IPS-18a (cell line): ENCODE measurements around the gene WDTC1.
"Not testable (repeated sequence)": the region's sequence is repeated elsewhere in the genome, so short reads cannot be mapped to it uniquely, and the experiment has no call there.

Experiments used
- H3K27ac ChIP-seq: one replicate; pipeline ENCODE4 v1.5.1; 2013; ENCODE audit warnings: low read length
- H3K27me3 ChIP-seq: one replicate; pipeline ENCODE4 v1.6.1; 2013; ENCODE audit warnings: mild to moderate bottlenecking, low read length; ENCODE audit not compliant: control insufficient read depth, insufficient read depth
- H3K36me3 ChIP-seq: one replicate; pipeline ENCODE4 v1.6.1; 2013; ENCODE audit warnings: low read depth, low read length; ENCODE audit not compliant: control insufficient read depth
- H3K4me1 ChIP-seq: one replicate; pipeline ENCODE4 v1.6.1; 2013; ENCODE audit warnings: low read depth, low read length; ENCODE audit not compliant: control insufficient read depth
- H3K4me3 ChIP-seq: one replicate; pipeline ENCODE4 v1.5.1; 2013; ENCODE audit warnings: low read length
- H3K9ac ChIP-seq: one replicate; pipeline ENCODE4 v1.6.1; 2013; ENCODE audit warnings: mild to moderate bottlenecking, low read length, moderate library complexity
- H3K9me3 ChIP-seq: one replicate; pipeline ENCODE4 v1.6.1; 2013; ENCODE audit warnings: low read depth, low read length; ENCODE audit not compliant: control insufficient read depth

Gene WDTC1

DNA sequence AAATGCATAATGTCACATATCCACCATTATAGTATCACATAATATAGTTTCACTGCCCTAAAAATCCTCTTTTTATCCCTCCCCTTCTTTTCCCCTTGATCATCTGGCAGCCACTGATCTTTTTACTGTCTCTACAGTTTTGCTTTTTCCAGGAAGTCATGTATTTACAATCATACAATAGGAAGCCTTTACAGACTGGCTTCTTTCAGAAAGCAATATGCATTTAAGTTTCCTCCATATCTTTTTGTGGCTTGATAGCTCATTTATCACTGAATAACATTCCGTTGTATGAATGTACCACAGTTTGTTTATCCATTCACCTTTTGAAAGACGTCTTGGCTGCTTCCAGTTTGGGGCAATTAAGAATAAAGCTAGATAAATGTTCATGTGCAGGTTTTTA lies 14.3 kb upstream of the WDTC1 start:
- no peaks in the 10 kb centered on the region for H3K4me1 ChIP-seq
- no peaks in the 10 kb centered on the region for H3K27me3 ChIP-seq
- H3K9ac ChIP-seq, result no peak overlapping the region
- no peaks in the 10 kb centered on the region for H3K36me3 ChIP-seq
- no peak overlapping the region for H3K27ac ChIP-seq
- H3K9me3 ChIP-seq, result no peaks in the 10 kb centered on the region
- H3K4me3 ChIP-seq, result no peak overlapping the region

DNA sequence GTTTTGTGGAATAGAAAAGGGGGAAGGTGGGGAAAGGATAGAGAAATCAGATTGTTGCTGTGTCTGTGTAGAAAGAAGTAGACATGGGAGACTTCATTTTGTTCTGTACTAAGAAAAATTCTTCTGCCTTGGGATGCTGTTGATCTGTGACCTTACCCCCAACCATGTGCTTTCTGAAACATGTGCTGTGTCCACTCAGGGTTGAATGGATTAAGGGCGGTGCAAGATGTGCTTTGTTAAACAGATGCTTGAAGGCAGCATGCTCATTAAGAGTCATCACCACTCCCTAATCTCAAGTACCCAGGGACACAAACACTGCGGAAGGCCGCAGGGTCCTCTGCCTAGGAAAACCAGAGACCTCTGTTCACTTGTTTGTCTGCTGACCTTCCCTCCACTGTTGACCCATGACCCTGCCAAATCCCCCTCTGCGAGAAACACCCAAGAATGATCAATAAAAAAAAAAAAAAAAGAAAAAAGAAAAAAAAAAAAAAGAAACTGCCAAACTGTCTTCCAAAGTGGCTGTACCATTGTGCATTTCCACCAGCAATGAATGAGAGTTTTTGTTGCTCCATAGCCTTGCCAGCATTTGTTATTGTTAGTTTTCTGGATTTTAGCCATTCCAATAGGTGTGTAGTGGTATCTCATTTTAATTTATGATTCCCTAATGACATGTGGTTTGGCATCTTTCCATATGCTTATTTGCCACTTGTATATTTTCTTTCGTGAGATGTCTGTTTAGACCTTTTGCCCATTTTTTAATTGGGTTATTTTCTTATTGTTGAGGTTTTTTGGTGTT lies 13.5 kb upstream of the WDTC1 start:
- not testable (repeated sequence) for H3K9ac ChIP-seq

DNA sequence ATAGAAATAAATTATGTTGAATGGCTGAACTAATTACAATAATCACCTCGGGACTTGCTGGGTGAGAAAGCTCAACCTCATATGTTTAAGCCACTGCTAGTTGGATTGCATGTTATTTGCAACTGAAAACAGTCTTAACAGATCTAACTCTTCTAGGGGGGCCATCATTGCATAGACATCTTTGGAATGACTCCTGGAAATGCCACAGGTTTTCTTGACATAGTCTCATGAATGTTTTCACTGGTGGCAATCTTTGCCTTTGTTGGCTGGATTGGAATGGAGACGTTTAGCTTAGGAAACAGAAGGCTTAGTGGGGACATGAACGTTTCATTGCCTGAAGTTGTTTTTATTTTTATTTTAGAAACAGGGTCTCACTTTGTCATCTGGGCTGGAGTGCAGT lies 8.8 kb upstream of the WDTC1 start:
- H3K27ac ChIP-seq, result no peak overlapping the region
- H3K9me3 ChIP-seq, result no peaks in the 10 kb centered on the region
- no peaks in the 10 kb centered on the region for H3K27me3 ChIP-seq
- no peaks in the 10 kb centered on the region for H3K4me1 ChIP-seq
- no peak overlapping the region for H3K4me3 ChIP-seq
- no peak overlapping the region for H3K9ac ChIP-seq
- H3K36me3 ChIP-seq, result no peaks in the 10 kb centered on the region

More for the DNA sequence above, 13.5 kb upstream of the WDTC1 start:
- H3K27ac ChIP-seq, H3K9me3 ChIP-seq, H3K36me3 ChIP-seq, H3K4me3 ChIP-seq, H3K27me3 ChIP-seq, H3K4me1 ChIP-seq: not testable (repeated sequence)

DNA sequence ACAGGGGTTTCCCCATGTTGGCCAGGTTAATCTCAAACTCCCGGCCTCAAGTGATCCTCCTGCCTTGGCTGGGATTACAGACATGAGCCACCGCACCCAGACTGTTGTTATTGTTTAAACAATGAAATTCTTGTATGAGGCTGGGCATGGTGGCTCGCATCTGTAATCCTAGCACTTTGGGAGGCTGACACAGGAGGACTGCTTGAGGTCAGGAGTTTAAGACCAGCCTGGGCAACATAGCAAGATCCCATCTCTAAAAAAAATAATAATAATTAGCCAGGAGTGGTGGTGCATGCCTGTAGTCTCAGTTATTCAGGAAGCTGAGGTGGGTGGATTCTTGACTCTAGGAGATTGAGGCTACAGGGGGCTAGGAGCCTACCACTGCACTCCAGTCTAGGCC lies 6.7 kb upstream of the WDTC1 start:
- Histone ChIP-seq H3K4me1 (no peaks in the 10 kb centered on the region), H3K9me3 (no peaks in the 10 kb centered on the region), H3K36me3 (no peaks in the 10 kb centered on the region), H3K27me3 (no peaks in the 10 kb centered on the region), H3K27ac (no peak overlapping the region), H3K9ac (no peak overlapping the region), H3K4me3 (no peak overlapping the region)

DNA sequence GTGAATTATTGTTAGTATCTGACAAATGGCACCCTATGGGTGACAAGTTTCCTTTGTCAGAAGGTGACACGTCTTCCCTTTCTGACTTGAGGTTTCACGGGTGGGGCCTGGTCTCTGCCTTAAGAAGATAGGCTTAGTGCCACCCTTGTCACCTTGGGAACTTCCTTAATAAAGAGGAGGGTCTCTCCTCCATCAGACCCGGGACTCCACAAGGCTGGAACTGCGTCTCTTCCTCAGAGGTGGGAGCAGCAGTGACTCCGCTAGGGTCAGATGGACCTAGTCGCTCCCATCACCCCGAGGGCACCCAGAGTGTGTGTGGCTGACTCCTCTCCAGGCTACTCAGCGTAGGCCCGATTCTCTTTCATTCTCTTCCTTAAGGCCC lies 774 bp upstream of the WDTC1 start:
- peaks cover 6% of the 10 kb centered on the region for H3K27me3 ChIP-seq

DNA sequence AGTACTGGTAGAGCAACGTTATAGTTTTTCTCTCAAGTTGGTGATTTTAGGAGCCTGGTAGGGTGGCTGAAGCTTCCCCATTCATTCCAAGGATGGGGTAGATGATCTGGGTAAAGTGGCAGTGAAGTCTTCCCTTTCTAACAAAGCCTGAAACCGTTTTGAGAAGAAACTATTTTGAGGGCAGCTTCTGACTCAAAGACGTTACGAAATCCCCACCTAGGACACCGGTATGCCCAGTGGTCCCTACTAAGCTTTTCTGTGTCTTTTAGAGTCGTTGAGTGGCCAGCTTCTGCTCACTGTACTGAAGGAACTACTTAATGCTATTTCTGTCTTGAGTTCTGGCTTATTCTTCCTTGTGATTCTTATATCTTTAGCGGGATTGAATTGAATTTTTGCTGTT lies 1.4 kb downstream of the WDTC1 start:
- Histone ChIP-seq H3K4me3 (peak overlapping the region; percentile 75), H3K27me3 (peaks cover 6% of the 10 kb centered on the region), H3K27ac (no peak overlapping the region), H3K9me3 (no peaks in the 10 kb centered on the region), H3K4me1 (peaks cover 12% of the 10 kb centered on the region), H3K9ac (no peak overlapping the region), H3K36me3 (no peaks in the 10 kb centered on the region)

More for the DNA sequence above, 774 bp upstream of the WDTC1 start:
- no peaks in the 10 kb centered on the region for H3K9me3 ChIP-seq
- H3K4me1 ChIP-seq, result peaks cover 12% of the 10 kb centered on the region
- H3K9ac ChIP-seq, result no peak overlapping the region
- no peaks in the 10 kb centered on the region for H3K36me3 ChIP-seq
- peak overlapping the region; percentile 54 for H3K4me3 ChIP-seq
- H3K27ac ChIP-seq, result no peak overlapping the region

DNA sequence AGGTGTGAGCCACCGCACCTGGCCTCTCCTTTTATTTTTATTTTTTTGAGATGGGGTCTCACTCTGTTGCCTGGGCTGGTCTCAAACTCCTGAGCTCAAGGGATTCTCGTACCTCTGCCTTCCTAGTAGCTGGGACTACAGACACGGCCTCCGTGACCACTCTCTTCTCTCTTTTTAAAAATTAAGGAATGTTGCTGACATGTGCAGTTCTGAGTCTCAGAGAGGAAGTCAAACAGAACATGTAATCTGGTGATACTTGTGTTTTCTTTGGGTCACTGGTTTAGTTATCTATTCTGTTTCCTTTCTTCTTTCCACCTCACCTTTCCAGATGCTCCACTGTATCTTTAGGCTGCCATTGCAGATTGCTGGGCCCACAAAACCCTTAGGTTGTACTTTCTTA lies 2.7 kb downstream of the WDTC1 start:
- H3K27me3 ChIP-seq, result peaks cover 6% of the 10 kb centered on the region
- no peak overlapping the region for H3K27ac ChIP-seq
- H3K36me3 ChIP-seq, result no peaks in the 10 kb centered on the region
- H3K4me3 ChIP-seq, result no peak overlapping the region
- no peak overlapping the region for H3K9ac ChIP-seq
- peaks cover 12% of the 10 kb centered on the region for H3K4me1 ChIP-seq
- H3K9me3 ChIP-seq, result no peaks in the 10 kb centered on the region

DNA sequence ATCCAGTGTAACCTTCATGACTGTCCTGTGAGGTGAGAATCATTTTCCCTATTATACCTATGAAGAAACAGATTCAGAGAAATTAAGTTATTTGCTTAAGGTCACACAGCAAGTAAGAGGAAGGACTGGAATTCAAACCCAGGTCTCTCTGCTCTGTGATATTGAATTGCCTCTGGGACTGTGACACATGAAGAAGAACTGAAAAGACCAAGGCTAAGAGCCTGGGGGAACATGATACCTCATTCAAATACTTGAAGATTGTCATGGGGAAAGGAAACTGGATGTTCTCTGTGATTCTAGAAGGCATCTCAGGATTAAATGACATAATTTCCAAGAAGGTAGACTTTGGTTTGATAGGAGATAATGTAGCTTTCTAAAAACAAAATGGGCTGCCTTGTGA lies 3.6 kb downstream of the WDTC1 start:
- no peaks in the 10 kb centered on the region for H3K9me3 ChIP-seq
- H3K27ac ChIP-seq, result no peak overlapping the region
- no peak overlapping the region for H3K4me3 ChIP-seq

DNA sequence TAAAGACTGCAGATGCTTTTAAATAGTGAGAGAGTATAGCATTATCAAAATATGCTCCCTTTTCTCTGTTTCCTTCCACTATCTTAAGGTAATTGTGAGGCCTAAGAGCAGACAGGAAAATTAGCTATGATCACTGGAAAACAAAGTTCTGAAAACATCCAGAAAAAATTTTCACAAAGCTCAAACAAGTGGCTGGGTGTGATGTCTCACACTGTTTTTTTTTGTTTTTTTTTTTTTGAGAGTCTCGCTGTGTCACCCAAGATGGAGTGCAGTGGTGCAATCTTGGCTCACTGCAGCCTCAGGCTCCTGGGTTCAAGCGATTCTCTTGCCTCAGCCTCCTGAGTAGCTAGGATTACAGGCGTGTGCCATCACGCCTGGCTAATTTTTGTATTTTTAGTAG lies 7.2 kb downstream of the WDTC1 start:
- Histone ChIP-seq H3K9me3 (no peaks in the 10 kb centered on the region), H3K36me3 (no peaks in the 10 kb centered on the region), H3K9ac (no peak overlapping the region), H3K4me3 (no peak overlapping the region), H3K27me3 (no peaks in the 10 kb centered on the region), H3K27ac (no peak overlapping the region), H3K4me1 (no peaks in the 10 kb centered on the region)

More for the DNA sequence above, 3.6 kb downstream of the WDTC1 start:
- Histone ChIP-seq H3K36me3 (no peaks in the 10 kb centered on the region), H3K4me1 (peaks cover 12% of the 10 kb centered on the region), H3K27me3 (peaks cover 6% of the 10 kb centered on the region), H3K9ac (no peak overlapping the region)

DNA sequence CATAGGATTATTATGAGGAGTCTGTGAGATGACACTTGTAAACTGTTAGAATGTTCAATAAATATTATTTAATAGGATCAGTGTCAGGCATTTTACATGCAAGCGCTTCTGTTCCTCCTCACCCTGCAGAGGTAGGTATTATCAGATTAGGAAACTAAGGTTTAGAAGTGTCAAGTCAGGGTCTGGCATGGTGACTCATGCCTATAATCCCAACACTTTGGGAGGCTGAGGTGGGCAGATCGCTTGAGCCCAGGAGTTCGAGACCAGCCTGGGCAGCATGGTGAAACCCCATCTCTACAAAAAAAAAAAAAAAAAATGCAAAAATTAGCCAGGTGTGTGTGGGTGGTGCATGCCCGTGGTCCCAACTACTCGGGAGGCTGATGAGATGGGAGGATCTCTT lies 9.2 kb downstream of the WDTC1 start:
- not testable (repeated sequence) for H3K9me3 ChIP-seq, H3K9ac ChIP-seq, H3K27me3 ChIP-seq, H3K4me3 ChIP-seq, H3K4me1 ChIP-seq, H3K36me3 ChIP-seq, H3K27ac ChIP-seq

DNA sequence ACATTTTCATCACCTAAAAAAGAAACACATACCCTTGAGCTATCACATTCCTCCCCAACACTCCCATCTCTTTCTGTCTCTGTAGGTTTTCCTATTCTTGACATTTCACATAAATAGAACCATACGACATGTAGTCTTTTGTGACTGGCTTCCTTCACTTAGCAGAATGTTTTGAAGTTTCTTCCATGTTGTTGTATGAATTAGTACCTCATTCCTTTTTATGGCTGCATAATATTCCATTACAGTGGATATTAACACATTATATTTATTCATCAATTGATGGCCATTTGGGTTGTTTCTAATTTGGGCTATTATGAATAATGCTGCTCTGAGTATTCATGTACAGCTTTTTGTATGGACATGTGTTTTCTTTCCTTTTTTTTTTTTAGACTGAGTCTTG lies 11.8 kb downstream of the WDTC1 start:
- Histone ChIP-seq H3K4me3 (no peak overlapping the region), H3K4me1 (no peaks in the 10 kb centered on the region), H3K36me3 (no peaks in the 10 kb centered on the region), H3K9me3 (no peaks in the 10 kb centered on the region), H3K9ac (no peak overlapping the region), H3K27ac (no peak overlapping the region), H3K27me3 (no peaks in the 10 kb centered on the region)

DNA sequence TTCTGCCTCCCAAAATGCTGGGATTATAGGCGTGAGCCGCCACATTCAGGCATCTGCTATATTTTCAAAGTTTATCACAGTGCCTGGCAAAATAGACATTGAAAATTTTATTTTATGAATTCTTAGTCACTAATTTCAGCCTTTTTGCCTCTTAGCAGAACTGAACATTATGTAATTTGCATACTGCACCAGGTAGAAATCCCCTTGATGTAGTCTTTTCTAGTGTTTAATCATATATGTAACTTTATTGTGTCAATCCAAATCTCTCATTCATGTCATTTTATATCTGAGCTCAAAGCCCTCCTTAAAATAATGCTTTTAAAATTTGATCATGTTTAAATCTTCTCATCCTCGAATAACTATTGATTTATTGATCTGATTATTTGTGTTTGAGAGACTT lies 19.2 kb downstream of the WDTC1 start:
- Histone ChIP-seq H3K27me3 (no peaks in the 10 kb centered on the region), H3K9me3 (no peaks in the 10 kb centered on the region), H3K27ac (no peak overlapping the region), H3K4me3 (no peak overlapping the region), H3K9ac (no peak overlapping the region), H3K4me1 (no peaks in the 10 kb centered on the region), H3K36me3 (no peaks in the 10 kb centered on the region)
